OCI-LY3 (cell line): ENCODE measurements around the gene NXPE3.

Experiments
- EZH2phosphoT487 ChIP-seq: fragments of 200-600 bp; shearing (Covaris generic); IDR thresholded peaks from 2 replicates; pipeline ENCODE4 v1.6.1; 2018; ENCODE audit warnings: antibody characterized with exemption, mixed run types, low read depth
- TF ChIP-seq, protein P1 (sequence below): fragments of 200-600, 300-600 bp; sonication (generic); IDR thresholded peaks from 2 replicates; pipeline ENCODE4 v1.5.1; 2014; ENCODE audit warnings: antibody characterized with exemption, low read length, low read depth

DNA sequence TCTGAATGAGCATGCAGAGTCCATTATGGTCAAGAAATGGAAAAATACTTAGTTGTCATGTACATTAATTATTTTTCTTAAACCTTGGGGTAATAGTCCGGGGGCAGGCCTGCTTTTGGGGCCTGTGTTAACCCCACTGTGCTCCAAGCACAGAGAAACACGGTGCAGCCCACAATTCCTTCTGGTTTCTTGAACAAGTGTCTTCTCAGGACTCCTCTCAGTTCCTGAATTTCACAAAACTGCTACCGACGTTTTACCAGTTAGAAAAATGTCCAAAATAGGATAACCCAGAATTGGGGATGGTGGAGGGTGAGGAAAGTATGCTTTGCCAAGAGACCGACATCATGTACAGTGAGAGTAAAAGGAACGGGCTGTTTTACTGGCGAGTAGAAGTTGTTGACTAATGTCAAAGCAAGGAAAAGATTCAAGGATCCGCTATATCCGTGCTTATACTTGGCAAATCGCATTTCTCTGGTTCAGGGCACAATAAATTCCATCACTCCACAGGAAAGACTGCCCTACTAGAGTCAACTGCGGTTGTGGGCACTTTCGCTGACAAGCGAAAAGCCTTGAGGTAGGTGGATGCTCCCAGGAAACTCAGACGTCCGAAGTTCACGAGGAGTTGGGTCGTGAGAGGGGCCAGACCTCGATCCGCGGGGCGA lies 495 bp upstream of the NXPE3 start:
- TF ChIP-seq, protein P1, sequence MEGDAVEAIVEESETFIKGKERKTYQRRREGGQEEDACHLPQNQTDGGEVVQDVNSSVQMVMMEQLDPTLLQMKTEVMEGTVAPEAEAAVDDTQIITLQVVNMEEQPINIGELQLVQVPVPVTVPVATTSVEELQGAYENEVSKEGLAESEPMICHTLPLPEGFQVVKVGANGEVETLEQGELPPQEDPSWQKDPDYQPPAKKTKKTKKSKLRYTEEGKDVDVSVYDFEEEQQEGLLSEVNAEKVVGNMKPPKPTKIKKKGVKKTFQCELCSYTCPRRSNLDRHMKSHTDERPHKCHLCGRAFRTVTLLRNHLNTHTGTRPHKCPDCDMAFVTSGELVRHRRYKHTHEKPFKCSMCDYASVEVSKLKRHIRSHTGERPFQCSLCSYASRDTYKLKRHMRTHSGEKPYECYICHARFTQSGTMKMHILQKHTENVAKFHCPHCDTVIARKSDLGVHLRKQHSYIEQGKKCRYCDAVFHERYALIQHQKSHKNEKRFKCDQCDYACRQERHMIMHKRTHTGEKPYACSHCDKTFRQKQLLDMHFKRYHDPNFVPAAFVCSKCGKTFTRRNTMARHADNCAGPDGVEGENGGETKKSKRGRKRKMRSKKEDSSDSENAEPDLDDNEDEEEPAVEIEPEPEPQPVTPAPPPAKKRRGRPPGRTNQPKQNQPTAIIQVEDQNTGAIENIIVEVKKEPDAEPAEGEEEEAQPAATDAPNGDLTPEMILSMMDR, result no peak
- no peak for TF ChIP-seq EZH2phosphoT487
